GM21526 (cell line): ENCODE data around the gene PGS1.

ENCODE experiments used
- ATAC-seq: cut with Tn5 transposase; IDR thresholded peaks from one replicate; pipeline ENCODE4 v1.9.1; 2021; ENCODE audit warnings: moderate library complexity; ENCODE audit not compliant: unreplicated experiment, low FRiP score

PGS1 gene

GRCh38 chr17:78346605-78347250 lies 31.7 kb upstream of the PGS1 start:
- no peak for ATAC-seq

- ATAC-seq, result no peak
These were observed 31.0 kb upstream of the PGS1 start for GRCh38 chr17:78347453-78347852.

GRCh38 chr17:78348055-78348770 lies 30.2 kb upstream of the PGS1 start:
- ATAC-seq, result no peak

- ATAC-seq, result no peak
These were observed 28.4 kb upstream of the PGS1 start for GRCh38 chr17:78349891-78350642.

- no peak for ATAC-seq
These were observed 26.9 kb upstream of the PGS1 start for GRCh38 chr17:78351449-78352006.

- ATAC-seq, result no peak
These were observed 24.6 kb upstream of the PGS1 start for GRCh38 chr17:78353834-78354233.

GRCh38 chr17:78355045-78355641 lies 23.3 kb upstream of the PGS1 start:
- no peak for ATAC-seq

GRCh38 chr17:78355701-78356100 lies 22.7 kb upstream of the PGS1 start:
- ATAC-seq, result no peak

- peak; percentile 56 for ATAC-seq
These were observed 22.2 kb upstream of the PGS1 start for GRCh38 chr17:78356101-78356713.

- ATAC-seq, result no peak
These were observed 21.3 kb upstream of the PGS1 start for GRCh38 chr17:78357177-78357586.

GRCh38 chr17:78357672-78358537 lies 20.5 kb upstream of the PGS1 start:
- ATAC-seq, result no peak

GRCh38 chr17:78358538-78359320 lies 19.7 kb upstream of the PGS1 start:
- ATAC-seq, result no peak

- no peak for ATAC-seq
These were observed 19.0 kb upstream of the PGS1 start for GRCh38 chr17:78359321-78359996.

- ATAC-seq, result no peak
These were observed 18.5 kb upstream of the PGS1 start, which contains the start of gene SOCS3 for GRCh38 chr17:78359997-78360370. Gene SOCS3 (minus strand): TSS chr17:78360077. CDS start chr17:78359095, 982 bp downstream.

- no peak for ATAC-seq
These were observed 17.9 kb upstream of the PGS1 start for GRCh38 chr17:78360371-78361224.

- no peak for ATAC-seq
These were observed 17.2 kb upstream of the PGS1 start for GRCh38 chr17:78361225-78361701.

GRCh38 chr17:78362232-78362631 lies 16.2 kb upstream of the PGS1 start:
- no peak for ATAC-seq
